CD4-positive, alpha-beta T cell treated with Interleukin-4 for 1 hour (primary cell): ENCODE measurements around the gene ZFP36L2.

Experiments
- DNase-seq, 2 donors: peaks; one replicate each; pipeline ENCODE4 v3.0.0-alpha.2; 2020 to 2022

ZFP36L2 gene, protein sequence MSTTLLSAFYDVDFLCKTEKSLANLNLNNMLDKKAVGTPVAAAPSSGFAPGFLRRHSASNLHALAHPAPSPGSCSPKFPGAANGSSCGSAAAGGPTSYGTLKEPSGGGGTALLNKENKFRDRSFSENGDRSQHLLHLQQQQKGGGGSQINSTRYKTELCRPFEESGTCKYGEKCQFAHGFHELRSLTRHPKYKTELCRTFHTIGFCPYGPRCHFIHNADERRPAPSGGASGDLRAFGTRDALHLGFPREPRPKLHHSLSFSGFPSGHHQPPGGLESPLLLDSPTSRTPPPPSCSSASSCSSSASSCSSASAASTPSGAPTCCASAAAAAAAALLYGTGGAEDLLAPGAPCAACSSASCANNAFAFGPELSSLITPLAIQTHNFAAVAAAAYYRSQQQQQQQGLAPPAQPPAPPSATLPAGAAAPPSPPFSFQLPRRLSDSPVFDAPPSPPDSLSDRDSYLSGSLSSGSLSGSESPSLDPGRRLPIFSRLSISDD

GRCh38 chr2:43226558-43226954 is at the start of gene ZFP36L2:
Gene ZFP36L2, minus strand, starts transcription at chr2:43226606. Its CDS starts 291 bp downstream, at chr2:43226315.
- peak; percentile 96 for DNase-seq

DNA sequence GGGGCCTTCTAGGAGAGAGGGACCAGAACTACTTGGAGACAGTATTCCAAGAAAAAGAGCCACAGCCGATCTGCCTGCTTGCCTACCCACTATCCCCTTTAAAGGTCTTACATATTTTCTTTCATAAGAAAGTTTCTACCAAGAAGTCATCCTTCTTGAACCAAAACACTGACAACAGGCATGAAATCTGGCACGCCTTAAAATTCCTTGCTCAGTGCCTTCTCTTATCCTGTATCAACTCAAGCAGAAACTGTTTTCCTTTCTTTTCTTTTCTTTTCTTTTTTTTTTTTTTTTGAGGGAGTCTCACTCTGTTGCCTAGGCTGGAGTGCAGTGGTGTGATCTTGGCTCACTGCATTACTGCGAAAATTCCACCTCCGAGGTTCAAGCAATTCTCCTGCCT is 48.3 kb upstream of the ZFP36L2 start:
- no peak for DNase-seq

- DNase-seq, result no peak
Observed at GRCh38 chr2:43274055-43274454, 47.6 kb upstream of the ZFP36L2 start.

DNA sequence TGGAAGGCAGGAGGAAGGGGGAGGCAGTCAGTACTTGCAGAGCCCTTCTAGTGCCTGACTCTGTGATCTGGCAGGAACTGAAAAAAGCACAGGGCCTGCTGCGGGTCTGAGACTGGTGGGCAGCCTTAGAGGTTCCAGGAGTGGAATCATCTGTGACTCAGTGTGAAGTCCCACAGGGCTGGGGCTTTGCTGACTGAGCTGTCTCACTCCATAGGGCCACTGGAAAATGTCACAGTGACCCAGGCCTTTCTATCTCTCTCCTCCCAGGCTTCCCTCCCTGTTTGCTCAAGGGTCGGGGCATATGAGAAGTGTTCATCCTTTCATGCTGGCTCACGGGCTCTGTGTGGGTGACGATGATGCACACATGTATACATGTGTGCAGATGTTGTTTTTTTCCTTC is 47.1 kb upstream of the ZFP36L2 start:
- DNase-seq, result no peak

DNA sequence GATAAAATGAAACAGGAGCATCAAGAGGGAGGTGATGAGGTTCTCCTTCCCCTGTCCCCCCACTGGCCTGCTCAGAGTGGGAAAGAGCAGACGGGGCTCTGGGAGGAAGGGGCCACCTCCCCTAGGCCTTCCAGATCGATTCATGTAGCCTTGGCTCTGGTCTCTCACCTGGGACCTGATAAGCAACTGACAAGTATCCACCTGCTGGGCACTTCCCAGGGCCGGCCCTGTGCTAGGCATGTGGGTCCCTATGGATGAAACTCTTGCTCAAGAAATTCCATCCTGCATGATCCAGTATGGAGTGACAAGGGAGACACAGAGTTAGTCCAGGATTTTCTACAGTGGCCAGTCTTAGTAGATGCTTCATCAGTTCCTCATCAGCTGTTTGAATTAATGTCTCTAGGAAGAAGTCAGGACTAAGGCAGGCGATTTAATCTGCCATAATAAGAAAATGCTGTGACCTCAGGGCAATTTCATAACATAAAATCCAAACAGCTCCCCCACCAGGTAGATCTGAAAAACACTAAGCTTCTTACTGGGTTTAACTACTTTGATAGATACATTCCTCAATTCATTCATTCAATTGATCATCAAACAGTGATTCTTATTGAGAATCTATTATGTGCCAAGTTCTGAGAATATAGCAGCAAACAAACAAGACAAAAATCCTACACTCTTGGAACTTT is 44.7 kb upstream of the ZFP36L2 start:
- DNase-seq, result no peak

DNA sequence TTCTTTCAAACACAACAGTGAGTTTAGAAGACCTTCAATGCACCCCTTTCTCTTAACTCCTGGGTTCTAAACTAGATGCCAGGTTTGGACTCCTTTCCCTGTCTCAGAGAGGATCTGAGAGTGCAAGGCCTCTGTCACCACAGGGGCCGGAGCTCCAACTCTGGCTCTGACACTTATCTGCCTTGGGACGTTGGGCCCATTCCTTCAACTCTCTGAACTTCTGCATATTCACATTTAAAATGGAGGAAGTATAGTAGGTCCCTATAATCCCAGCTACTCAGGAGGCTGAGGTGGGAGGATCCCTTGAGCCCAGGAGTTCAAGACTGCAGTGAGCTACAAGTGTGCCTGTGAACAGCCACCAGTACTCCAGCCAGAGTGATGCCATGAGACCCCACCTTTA is 44.1 kb upstream of the ZFP36L2 start:
- no peak for DNase-seq

DNA sequence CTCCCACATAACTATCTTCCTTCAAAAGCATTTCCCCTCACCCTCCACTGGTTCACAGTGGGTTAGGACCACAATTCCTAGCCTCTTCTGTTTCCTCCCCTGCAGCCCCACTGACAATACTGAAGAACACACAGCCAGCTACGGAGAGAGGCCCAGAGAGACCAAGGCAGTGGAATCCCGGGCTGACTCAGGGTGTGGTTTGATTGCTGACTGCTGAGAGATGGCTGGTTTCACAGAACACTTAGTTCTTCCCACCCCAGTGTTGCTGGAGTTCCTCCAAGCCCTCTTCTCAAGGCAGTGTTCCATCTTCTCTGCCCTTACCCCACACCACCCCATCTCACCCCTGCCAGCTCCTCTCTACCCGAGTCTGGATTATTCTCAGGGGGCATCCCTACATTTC is 43.3 kb upstream of the ZFP36L2 start:
- no peak for DNase-seq

GRCh38 chr2:43269074-43269572 is 42.7 kb upstream of the ZFP36L2 start:
- peak in 1 of 2 donors; percentile 44 for DNase-seq

DNA sequence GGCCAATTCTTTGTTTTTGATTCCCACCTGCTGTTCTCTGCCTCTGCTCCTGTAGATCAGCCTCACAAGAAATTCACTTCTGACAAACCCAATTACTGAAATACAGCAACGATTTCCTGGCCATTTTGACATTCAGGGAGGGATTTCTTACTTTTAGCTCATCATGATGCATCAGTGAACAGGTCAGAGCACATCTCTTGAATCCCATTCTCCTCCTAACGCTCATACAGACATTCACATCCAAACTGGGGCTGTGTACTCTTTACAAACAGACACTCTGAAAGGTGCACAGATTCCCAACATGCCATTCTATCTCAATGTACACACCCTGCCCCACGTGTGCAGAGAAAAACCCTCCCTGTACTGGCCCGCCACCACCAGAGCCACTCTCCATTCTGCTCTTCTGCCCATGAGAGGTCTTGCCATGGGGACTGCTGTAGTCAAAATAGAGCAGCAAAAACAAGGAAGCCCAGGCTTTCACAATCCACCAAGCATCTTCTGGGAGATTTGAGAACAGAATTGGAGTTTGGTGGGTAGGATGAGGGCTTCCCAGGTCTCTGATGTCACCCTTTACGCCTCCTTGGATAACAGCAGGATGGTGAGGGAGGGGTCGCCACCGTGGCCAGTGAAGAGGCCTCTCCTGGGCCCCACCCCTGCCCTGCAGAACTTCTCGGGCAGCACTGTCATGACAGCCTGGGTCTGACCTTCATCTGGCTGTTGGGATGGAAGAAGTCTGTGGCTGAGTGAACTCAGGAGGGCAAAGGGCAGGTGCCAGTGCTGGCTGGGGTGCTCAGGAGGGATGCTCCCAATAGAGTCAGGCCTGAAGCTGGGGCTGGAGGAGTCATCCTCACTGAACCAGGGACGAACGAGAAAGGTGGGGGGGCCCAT is 41.9 kb upstream of the ZFP36L2 start:
- DNase-seq, result no peak

DNA sequence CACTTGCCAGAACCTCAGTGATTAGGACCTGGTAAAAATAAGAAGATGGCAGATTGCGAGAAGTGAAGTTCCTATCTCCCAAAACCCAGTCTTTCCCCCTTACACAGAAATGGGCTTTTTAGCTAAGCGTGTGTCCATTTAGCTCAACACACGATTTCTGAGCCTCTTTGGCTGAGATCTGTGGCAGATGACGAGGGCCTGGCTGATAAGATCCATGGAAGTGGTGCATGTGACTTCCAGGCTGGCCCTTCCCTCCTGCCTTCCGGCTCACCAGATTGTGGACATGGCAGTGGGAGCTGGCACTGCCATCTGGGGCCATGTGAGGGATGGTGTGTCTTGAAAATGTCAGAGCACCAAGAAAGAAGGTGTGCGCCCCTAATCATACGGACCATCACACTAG is 41.0 kb upstream of the ZFP36L2 start:
- no peak for DNase-seq

GRCh38 chr2:43266711-43267111 is 40.3 kb upstream of the ZFP36L2 start:
- peak in 1 of 2 donors; percentile 29 for DNase-seq

- no peak for DNase-seq
Observed at GRCh38 chr2:43265421-43265820, 39.0 kb upstream of the ZFP36L2 start.

- no peak for DNase-seq
Observed at GRCh38 chr2:43265001-43265400, 38.6 kb upstream of the ZFP36L2 start.

DNA sequence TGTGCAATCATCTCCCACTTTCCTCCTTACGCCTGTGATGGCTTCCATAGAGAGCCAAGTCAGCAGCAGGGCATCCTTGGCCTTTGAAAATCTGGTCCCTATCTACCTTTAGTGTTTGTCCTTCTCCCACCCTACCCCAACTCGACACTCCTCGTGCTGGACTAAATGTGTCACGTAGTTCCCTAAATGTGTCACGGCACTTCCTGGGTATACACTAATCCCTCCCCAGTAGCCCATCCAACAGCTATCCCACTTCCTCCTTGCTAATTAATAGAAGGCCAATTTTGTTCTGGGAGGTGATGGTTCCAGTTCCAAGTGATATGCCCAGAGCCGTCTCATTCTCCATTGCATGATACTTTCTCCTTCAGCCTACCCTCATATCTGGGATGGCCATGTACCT is 36.5 kb upstream of the ZFP36L2 start:
- DNase-seq, result no peak

DNA sequence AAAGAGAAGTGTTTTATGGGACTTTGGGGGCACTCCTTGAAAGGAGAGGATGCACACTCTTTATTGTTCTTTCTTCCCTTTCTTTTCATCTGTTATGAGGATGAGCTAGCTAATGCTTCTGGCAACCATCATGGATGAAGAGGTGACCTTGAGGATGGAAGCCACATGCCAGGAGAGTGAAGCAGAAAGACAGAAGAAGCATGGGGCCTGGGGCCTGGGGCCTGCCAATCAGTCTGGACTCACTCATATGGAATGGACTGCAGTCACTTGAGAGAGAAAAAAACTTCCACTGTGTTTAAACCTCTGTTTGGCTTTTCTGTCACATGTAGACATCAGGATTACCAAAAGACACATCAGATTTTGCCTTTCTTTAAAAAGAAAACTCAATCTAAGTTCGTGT is 35.8 kb upstream of the ZFP36L2 start:
- no peak for DNase-seq

- no peak for DNase-seq
Observed at GRCh38 chr2:43259512-43259911, 33.1 kb upstream of the ZFP36L2 start.

- DNase-seq, result no peak
Observed at GRCh38 chr2:43258547-43259156, 32.2 kb upstream of the ZFP36L2 start.

- DNase-seq, result no peak
Observed at GRCh38 chr2:43255296-43255910, 29.0 kb upstream of the ZFP36L2 start.

GRCh38 chr2:43254331-43254730 is 27.9 kb upstream of the ZFP36L2 start:
- no peak for DNase-seq

GRCh38 chr2:43251171-43251731 is 24.8 kb upstream of the ZFP36L2 start:
- DNase-seq, result no peak

DNA sequence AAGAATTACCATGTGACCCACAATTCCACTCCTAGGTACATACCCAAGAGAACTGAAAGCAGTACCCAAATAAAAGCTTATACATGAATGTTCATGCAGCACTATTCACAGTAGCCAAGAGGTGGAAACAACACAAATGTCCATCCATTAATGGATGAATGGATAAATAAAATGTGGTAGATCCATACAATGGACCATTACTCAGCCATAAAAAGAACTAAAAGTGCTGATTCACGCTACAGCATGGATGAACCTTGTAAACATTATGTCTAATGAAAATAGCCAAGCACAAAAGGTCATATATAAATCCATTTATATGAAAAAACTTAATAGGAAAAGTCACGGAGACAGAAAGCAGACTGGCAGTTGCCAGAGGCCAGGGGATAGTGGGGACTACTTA is 23.6 kb upstream of the ZFP36L2 start:
- DNase-seq, result no peak

- no peak for DNase-seq
Observed at GRCh38 chr2:43248621-43249020, 22.2 kb upstream of the ZFP36L2 start.
